NCI-H526 treated with DMSO at 0.1 percent for 48 hours (cell line): Measurements from ENCODE around the gene HNF1B.
A peak's percentile ranks its signal among the peaks of the same experiment; 100 is the strongest.

ENCODE experiments used
- DNase-seq: peaks from one replicate; lab custom pipeline; 2025; lab: John Stamatoyannopoulos, UW

The HNF1B gene

DNA sequence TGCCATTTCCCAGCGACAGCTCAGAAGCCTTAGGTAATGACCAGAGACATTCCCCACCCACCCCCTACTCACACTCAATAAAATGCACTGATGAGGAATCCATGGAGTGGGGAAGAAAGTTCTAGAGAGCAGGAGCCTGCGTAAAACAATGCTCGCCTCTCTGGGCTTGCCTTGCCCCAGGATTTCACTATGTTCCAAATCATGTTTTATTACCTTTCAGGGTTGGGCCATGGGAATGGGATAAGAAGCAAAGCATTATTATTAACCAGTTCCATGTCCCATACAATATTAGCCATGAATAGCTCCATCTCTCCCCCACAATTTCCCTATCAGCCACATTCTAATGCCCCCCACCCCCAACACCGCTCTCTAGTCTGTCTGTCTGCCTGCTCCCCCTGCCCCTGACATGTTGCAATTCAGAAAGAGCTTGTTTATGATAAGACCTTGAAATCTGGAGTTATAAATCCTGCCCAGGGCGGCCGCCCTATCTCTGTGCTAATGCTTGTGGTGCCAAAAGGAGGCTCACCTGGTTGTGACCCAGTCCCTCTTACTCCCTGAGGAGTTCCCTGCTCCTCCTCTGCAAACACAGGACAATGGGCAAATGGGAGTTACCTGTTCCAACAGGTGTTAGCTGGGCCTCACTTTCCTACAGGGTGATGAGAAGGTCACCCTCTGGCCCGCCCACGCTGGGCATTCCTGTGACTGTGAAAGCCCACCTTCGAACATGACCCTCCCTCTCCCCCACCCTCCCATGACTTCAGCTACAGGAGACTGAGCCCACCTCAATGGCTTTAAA lies 73.6 kb downstream of the HNF1B start:
- no peak for DNase-seq

GRCh38 chr17:37667039-37667438 lies 77.8 kb downstream of the HNF1B start:
- no peak for DNase-seq

- no peak for DNase-seq
Measured at GRCh38 chr17:37664214-37664613, 80.6 kb downstream of the HNF1B start.

- no peak for DNase-seq
Measured at GRCh38 chr17:37662353-37662752, 82.5 kb downstream of the HNF1B start.

- no peak for DNase-seq
Measured at GRCh38 chr17:37661400-37662014, 83.4 kb downstream of the HNF1B start.

- DNase-seq: no peak
Measured at GRCh38 chr17:37659925-37660324, 84.9 kb downstream of the HNF1B start.

- DNase-seq: no peak
Measured at GRCh38 chr17:37657202-37657601, 87.7 kb downstream of the HNF1B start.

DNA sequence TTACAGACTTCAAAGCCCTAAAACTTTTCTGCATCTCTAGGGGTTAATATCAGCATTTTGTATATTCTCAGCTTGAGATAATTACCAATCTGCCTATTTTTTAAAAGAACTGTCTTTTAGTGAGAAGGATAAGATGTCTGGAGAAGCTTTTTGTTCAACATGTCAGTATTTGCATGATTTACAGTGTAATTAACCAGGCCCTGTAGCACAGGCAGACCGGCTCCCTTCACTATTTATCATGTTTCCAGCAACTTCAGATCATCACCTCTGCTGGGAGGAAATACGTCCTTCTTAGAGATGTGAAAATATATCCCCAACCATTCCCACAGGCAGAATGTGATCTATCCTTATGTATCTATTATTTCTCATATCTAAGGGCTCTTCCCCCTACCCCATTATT lies 93.0 kb downstream of the HNF1B start:
- no peak for DNase-seq

GRCh38 chr17:37650419-37651003 lies 94.3 kb downstream of the HNF1B start:
- DNase-seq: no peak

GRCh38 chr17:37648555-37648954 lies 96.3 kb downstream of the HNF1B start:
- DNase-seq: no peak

DNA sequence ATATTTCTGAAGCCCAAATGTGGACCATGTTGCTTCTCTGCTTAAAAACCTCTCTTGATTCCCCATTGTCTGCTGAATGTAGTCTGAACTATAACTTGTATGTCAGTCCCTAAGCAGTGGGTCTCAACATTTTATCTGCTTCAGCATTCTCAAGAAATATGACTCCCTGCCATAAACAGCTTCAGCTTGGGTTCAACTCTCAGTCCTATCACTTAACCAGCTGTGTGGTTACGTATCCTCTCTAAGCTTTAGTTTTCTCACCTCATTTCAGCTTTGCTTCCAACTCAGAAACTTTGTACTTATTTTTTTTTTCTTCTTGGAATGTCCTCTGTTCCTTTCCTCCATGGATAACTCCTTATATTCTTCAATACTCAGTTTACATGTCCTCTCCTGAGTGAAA lies 97.0 kb downstream of the HNF1B start:
- DNase-seq: no peak

DNA sequence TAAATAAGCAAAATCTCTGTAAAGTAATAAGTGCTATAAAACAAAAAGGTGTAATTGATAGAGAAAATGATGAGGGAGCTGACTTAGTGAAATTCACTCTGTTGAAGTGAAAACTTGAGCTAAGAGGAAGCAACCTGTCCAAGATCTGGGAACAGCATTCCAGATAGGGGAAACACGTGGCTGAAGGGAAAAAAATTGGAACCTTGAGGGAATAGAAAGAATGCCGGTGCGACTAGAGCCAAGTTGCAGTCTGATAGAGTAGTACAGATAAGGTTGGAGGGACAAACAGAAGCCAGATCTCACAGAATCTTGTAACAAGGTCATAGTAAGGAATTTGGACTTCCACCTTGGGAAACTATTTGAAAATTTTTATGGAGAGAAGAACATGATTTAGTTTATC lies 101.0 kb downstream of the HNF1B start:
- DNase-seq: no peak

- peak; percentile 74 for DNase-seq
Measured at GRCh38 chr17:37643118-37643766, 101.6 kb downstream of the HNF1B start, which contains the start of gene DDX52. Gene DDX52, minus strand, starts transcription at chr17:37643446. Its CDS starts 26 bp downstream, at chr17:37643420.

GRCh38 chr17:37642681-37643080 lies 102.2 kb downstream of the HNF1B start:
- no peak for DNase-seq

DNA sequence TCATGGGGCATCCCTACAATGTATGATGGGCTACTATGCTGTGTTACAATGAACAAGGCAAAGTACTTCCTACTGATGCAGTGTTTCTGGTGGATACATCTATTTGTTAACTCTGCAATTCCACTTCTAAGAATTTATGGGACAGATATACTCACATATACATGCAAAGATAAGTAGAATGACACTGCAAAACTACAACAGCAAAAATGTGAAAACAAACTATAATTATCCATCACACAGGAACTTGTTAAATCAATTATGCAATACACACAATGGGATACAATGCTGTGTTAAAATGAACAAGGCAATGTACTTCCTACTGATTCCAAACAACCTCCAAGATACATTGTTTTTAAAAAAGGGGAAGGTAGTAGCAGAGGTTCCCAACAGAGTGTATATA lies 104.8 kb downstream of the HNF1B start:
- no peak for DNase-seq

DNA sequence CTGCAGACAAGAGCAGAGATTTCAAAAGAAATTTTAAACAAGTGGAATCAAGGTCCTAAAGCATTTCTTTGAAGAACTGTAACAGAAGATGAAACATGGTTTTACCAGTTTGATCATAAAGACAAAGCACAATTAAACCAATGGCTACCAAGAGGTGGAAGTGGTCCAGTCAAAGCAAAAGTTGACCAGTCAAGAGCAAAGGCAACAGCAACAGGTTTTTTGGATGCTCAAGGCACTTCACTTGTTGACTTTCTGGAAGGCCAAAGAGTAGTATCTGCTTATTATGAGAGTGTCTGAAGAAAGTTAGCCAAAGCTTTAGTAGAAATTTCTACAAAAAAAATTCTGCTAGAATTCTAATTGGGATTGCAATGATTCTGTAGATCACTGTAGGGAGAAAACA lies 106.9 kb downstream of the HNF1B start:
- DNase-seq: no peak
